Epithelial cell of proximal tubule (primary cell): ENCODE results near the gene LCTL. TPM values are rescaled to one million over a fixed set of nuclear protein-coding genes. Genes with fewer than 3 reads are reported as not detected.

ENCODE experiments used
- DNase-seq: peaks from one replicate; pipeline ENCODE4 v3.0.0-alpha.2; 2011; ENCODE audit warnings: low read depth
- H3K4me3 ChIP-seq: 2 replicates; pipeline ENCODE4 v1.5.1; 2011; ENCODE audit warnings: low read depth, mild to moderate bottlenecking, low read length
- total RNA-seq: library from RNA; depleted of rRNA; stranded (reverse); fragments of >200 nt; gene quantifications from 2 replicates; pipeline ENCODE4 v1.2.3, GENCODE V29; 2015
- TF ChIP-seq, protein P1 (sequence below): conservative IDR thresholded peaks from 2 replicates; pipeline ENCODE4 v1.5.1; 2012; ENCODE audit warnings: low read depth, mild to moderate bottlenecking, low read length

The LCTL gene
- total RNA-seq, 1 donor from 2014 or later = 0.23 TPM

DNA sequence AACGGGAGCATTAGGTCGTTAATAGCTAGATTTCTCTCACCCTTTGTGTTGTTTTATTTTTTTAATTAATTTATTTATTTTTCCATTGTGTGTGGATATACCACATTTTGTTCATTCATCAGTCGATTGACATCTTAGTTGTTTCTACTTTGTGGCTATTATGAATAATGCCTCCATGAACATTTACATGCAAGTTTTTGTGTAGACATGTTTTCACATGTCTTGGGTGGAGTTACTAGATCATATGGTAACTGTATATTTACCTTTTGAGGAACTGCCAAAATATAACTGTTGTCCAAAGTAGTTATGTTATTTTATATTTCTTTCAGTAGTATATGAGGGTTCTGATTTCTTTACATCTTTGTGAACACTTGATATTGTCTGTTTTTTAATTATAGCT is 41.9 kb downstream of the LCTL start:
- TF ChIP-seq, protein P1, sequence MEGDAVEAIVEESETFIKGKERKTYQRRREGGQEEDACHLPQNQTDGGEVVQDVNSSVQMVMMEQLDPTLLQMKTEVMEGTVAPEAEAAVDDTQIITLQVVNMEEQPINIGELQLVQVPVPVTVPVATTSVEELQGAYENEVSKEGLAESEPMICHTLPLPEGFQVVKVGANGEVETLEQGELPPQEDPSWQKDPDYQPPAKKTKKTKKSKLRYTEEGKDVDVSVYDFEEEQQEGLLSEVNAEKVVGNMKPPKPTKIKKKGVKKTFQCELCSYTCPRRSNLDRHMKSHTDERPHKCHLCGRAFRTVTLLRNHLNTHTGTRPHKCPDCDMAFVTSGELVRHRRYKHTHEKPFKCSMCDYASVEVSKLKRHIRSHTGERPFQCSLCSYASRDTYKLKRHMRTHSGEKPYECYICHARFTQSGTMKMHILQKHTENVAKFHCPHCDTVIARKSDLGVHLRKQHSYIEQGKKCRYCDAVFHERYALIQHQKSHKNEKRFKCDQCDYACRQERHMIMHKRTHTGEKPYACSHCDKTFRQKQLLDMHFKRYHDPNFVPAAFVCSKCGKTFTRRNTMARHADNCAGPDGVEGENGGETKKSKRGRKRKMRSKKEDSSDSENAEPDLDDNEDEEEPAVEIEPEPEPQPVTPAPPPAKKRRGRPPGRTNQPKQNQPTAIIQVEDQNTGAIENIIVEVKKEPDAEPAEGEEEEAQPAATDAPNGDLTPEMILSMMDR = no peak
- no peak for DNase-seq
- H3K4me3 ChIP-seq = no peak overlapping the region

- no peak overlapping the region for H3K4me3 ChIP-seq
- TF ChIP-seq, protein P1 = no peak
- no peak for DNase-seq
Observed at GRCh38 chr15:66515901-66516322, 49.9 kb downstream of the LCTL start.

DNA sequence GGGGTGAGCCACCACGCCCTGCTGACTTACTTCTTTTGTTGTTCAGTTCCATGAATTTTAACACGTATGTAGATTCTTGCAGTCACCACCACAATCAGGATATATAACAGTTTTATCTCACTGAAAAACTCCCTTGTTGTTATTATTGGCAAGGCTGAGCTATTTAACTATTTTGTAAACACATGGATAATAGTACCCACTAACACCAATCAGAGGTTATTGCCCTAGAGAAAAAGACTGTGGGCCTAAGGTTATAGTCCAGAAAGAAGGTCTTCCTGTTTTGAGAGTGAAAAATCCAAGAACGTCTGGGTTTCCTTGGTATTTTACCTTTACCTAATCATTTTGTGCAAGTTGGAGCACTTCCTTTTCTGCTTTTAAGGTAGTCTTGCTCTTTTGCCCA is 51.2 kb downstream of the LCTL start:
- TF ChIP-seq, protein P1 = no peak
- DNase-seq = no peak
- no peak overlapping the region for H3K4me3 ChIP-seq

DNA sequence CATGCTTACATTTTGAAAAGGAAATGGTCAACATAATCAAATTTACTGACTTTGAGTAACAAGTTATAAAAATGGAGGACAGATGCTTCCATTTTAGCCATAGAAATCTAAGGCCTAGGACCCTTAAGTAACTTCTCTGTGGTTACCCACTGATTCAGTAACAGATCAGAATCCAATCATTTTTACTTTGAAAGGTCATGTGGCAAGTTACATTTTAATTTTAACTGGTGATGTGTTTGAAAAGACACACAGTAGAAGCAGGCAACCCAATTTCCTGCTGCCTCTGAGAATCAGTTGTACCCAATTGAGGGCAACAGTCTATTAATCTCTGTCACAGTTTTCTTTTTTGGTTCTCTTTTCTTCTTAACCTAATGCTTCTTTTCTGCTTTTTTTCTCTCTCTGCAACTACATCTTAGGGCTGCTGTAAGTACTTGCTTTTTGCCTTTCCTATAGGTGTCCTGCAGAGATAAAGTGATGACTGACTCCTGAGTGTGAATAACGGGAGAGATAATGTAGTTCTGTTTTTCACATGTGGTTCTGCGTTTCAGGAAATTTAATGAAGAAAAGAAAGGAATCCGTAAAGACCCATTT is 57.4 kb downstream of the LCTL start:
- TF ChIP-seq, protein P1 = no peak
- DNase-seq = peak; percentile 19
- no peak overlapping the region for H3K4me3 ChIP-seq

- DNase-seq = no peak
- TF ChIP-seq, protein P1 = no peak
- peak overlapping the region; percentile 62 for H3K4me3 ChIP-seq
Observed at GRCh38 chr15:66505818-66506217, 60.0 kb downstream of the LCTL start.

GRCh38 chr15:66505430-66505811 is 60.4 kb downstream of the LCTL start:
- peak overlapping the region; percentile 62 for H3K4me3 ChIP-seq
- TF ChIP-seq, protein P1 = no peak
- DNase-seq = peak; percentile 23
